ENCODE measurements around the gene GAPDH.
A peak's percentile ranks its signal among the peaks of the same experiment; 100 is the strongest.

DNA sequence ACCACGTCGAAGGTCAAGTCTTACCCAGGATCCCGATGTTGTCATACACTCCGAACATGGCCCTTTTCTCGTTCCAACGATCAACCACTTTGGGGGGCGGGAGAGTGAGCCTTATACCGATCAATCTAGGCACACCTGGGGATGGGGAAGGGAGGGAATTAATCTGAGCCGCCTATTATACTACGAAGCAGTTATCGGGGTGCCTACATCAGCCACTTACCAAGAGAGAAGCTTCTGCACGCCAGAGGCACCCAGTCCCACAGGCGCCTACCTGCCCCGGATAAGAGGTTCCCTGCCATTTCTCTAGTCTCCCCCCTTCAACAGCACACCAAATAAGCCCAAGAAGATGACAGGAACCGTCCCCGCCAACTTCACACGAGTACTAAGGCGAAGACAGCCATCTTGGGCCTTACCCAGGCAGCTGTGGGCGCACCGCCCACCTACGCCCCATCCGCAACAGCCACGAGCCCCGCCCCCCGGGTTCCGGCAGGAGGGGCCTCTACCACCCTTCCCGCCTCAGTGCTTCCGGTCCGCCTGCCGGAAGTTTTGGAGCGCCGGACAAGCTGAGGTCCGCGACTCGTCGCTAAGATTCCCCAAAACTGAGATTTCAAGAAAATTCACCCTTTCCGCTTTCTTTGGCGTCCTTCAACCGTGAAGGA, 41.4 kb upstream of the GAPDH start, which contains the start of gene MRPL51:
- TF ChIP-seq POLR2A (IDR thresholded peaks at IDR 0.05) = peak; percentile 80
- TF ChIP-seq, protein P1, sequence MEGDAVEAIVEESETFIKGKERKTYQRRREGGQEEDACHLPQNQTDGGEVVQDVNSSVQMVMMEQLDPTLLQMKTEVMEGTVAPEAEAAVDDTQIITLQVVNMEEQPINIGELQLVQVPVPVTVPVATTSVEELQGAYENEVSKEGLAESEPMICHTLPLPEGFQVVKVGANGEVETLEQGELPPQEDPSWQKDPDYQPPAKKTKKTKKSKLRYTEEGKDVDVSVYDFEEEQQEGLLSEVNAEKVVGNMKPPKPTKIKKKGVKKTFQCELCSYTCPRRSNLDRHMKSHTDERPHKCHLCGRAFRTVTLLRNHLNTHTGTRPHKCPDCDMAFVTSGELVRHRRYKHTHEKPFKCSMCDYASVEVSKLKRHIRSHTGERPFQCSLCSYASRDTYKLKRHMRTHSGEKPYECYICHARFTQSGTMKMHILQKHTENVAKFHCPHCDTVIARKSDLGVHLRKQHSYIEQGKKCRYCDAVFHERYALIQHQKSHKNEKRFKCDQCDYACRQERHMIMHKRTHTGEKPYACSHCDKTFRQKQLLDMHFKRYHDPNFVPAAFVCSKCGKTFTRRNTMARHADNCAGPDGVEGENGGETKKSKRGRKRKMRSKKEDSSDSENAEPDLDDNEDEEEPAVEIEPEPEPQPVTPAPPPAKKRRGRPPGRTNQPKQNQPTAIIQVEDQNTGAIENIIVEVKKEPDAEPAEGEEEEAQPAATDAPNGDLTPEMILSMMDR (IDR thresholded peaks at IDR 0.05) = no peak
- peak; percentile 95 for TF ChIP-seq POLR2AphosphoS5 (IDR thresholded peaks at IDR 0.05)

Data from prostate gland (tissue), 2 donors.